GM21528 (cell line): Measurements from ENCODE around the gene KRTAP7-1.

Source experiments
- ATAC-seq: cut with Tn5 transposase; IDR thresholded peaks from one replicate; pipeline ENCODE4 v1.9.1; 2021; ENCODE audit warnings: mild to moderate bottlenecking, moderate library complexity; ENCODE audit not compliant: unreplicated experiment, low FRiP score

Gene KRTAP7-1

GRCh38 chr21:30829659-30830058, at the start of gene KRTAP7-1:
TSS of gene KRTAP7-1 (minus strand) at chr21:30829759. CDS start at chr21:30829698, 61 bp downstream.
- ATAC-seq: no peak

- no peak for ATAC-seq
Observed at GRCh38 chr21:30874526-30874925, 45.0 kb upstream of the KRTAP7-1 start.

- ATAC-seq: no peak
Observed at GRCh38 chr21:30847627-30848500, 18.3 kb upstream of the KRTAP7-1 start.

- no peak for ATAC-seq
Observed at GRCh38 chr21:30842990-30843389, 13.4 kb upstream of the KRTAP7-1 start.

GRCh38 chr21:30839304-30839703, 9.7 kb upstream of the KRTAP7-1 start:
- no peak for ATAC-seq

GRCh38 chr21:30838536-30838935, 9.0 kb upstream of the KRTAP7-1 start:
- no peak for ATAC-seq

- no peak for ATAC-seq
Observed at GRCh38 chr21:30831194-30831765, 1.7 kb upstream of the KRTAP7-1 start.

GRCh38 chr21:30818837-30819610, 10.5 kb downstream of the KRTAP7-1 start:
- ATAC-seq: no peak

- ATAC-seq: no peak
Observed at GRCh38 chr21:30813174-30813573, 16.4 kb downstream of the KRTAP7-1 start, which contains the start of gene KRTAP8-1. TSS of gene KRTAP8-1 (minus strand) at chr21:30813274. CDS start at chr21:30813220, 54 bp downstream.

GRCh38 chr21:30800605-30801004, 29.0 kb downstream of the KRTAP7-1 start:
- no peak for ATAC-seq

- no peak for ATAC-seq
Observed at GRCh38 chr21:30793581-30794314, 35.8 kb downstream of the KRTAP7-1 start.

GRCh38 chr21:30779249-30779648, 50.3 kb downstream of the KRTAP7-1 start:
- no peak for ATAC-seq
